Stimulated activated CD4-positive, alpha-beta T cell treated with anti-CD3 and anti-CD28 coated beads, Interleukin-4, amount 100 ng/mL, for 48 hours (primary cell): ENCODE measurements around the gene SENP1.

ENCODE experiments used
- DNase-seq, 2 donors: peaks; one replicate each; pipeline ENCODE4 v3.0.0-alpha.2; 2020; ENCODE audit warnings: low read depth in 2 of 2

Gene SENP1

DNA sequence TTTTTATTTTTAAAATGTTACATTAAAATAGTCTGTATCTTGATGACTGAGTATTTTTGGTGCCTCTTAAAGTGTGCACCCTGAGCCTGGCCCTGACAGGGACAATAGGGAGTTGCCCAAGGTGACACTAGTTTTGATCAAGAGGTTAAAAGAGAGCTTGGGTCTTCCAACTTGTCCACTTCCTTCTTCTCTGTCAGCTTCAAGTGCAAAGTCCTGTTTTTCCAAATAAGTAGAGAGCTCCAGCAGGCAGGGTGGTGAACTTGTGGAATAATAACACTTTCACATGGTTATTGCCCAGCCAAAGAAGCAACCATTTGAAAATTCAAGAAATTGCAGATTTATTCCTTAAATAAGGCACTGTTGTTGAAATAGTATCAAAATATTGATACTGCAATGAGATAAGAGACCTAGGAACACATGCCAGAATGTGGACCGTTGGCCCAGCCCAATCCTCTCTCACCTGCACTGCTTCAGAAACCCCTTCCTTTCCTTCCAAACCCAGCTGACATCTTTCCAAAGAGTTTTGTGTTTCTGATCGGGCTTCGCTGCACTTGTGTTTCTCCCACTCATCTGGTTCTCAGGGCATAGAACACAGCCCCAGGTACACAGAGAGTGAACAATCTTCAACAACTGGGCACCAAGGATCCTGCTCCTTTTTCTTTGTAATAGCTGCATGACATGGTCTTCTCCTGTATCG lies 87.8 kb downstream of the SENP1 start:
- no peak for DNase-seq

DNA sequence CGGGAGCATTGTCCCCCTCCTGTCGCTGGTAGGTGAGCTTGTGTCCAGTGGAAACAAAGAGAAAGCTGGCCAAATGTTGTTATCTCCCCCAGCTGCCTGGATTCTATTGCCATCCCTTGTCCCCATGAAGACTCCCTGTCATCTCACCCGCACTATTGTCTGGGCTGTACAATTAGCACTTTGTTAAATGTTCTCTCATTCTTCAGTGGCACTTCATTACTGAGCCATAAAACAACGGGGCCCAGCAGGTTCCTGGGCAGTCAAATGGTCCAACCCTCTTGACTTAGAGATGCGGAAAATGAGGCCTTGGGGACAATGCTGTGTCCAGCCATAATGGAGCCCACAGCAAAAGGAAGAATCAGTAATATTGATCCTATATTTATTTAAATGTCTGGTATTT lies 88.4 kb downstream of the SENP1 start:
- no peak for DNase-seq

DNA sequence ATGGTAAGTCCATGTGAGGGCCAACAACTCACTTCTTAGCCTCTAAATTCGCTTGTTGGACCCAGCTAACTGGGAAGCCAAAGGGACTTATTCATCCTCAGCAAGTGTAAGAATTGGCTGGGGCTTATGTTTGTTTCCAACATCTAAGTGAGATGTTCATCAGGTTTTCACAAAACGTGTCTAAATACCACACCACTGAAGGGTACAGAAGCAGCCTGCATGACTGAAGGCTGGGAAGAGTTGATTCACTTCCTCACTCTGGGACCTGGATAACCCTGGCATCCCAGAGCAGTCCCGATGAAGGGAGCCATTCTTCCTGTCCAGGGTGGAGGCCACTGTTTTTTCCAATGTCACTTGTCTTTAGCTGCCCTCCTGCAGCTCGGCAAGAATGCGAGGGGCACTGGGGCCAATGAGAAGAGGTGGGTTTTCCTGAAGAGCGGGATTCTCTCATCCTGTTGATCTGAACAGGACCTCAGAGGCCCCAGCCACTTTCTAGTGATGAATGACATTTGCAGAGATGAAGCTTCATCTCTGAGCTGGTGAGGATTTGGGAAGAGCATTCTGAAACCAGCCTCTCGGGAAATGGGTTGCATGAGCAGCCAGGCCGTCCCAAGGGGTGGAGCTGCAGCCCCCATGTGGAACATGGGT lies 89.4 kb downstream of the SENP1 start:
- no peak for DNase-seq

DNA sequence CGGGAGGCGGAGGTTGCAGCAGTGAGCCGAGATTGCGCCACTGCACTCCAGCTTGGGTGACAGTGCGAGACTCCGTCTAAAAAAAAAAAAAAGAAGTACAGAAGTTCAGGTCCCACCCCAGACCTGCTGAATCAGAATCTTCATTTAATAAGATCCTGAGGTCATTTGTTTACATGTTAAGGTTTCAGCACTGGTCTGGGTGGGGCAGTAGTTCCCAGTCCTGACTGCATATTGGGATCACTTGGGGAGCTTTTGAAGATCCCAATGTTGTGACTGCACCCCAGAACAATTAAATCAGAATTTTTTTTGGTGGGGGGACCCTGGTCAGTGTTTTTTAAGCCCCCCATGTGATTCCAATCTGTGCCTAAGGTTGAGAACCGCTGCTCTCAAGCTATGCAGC lies 89.9 kb downstream of the SENP1 start:
- no peak for DNase-seq

DNA sequence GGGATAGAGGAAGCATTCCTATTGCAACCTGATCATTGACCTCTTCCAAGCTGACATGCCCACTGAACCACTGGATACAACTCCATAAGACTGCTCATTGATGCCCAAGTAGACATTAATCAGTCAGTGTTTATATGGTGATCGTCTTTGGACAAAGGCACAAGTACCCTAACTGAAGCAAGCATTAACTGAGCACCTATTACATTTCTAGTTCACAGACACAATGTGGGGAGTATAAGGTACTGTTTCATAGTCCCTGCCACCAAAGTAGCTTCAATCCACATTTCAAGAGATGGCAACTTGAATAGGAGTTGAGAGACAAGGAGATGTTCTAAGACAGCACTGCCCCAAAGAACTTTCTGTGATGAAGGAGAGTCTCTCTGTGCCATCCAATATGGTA lies 90.8 kb downstream of the SENP1 start:
- DNase-seq = no peak

DNA sequence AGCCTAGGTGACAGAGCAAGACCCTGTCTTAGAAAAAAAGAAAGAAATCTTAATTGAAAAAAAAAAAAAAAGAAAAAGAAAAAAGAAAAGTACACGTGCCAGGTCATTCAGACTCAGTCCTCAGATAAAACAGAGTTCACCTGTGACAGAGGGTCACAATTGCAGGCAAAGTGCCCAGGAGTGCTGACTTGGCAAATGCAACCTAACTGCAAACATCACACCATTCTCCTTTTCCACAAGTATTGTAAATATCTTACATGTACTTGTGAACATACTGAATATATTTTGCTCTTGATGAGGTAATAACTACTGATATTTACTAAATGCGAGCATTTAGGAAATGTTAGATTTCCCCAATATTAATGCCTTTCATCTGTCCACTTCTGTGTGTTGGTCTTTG lies 92.6 kb downstream of the SENP1 start:
- DNase-seq = no peak

DNA sequence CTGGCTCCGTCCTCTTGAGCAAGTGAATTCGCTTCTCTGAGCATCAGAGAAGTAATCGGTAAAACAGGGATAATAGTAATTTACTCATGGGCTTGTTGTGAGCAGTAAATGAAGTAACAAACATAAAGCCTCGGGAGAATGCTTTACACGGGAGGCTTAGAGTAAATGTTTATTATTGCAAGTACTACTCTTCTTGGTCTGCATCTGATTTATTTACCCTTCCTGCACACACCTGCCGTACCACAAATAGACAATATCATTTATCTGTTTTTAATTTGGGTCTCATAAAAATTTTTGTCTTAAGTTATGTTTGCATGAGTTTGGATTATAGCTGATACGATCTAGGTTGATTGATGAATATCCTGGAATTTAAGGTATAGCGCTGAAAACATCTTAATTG lies 93.8 kb downstream of the SENP1 start:
- DNase-seq = no peak

DNA sequence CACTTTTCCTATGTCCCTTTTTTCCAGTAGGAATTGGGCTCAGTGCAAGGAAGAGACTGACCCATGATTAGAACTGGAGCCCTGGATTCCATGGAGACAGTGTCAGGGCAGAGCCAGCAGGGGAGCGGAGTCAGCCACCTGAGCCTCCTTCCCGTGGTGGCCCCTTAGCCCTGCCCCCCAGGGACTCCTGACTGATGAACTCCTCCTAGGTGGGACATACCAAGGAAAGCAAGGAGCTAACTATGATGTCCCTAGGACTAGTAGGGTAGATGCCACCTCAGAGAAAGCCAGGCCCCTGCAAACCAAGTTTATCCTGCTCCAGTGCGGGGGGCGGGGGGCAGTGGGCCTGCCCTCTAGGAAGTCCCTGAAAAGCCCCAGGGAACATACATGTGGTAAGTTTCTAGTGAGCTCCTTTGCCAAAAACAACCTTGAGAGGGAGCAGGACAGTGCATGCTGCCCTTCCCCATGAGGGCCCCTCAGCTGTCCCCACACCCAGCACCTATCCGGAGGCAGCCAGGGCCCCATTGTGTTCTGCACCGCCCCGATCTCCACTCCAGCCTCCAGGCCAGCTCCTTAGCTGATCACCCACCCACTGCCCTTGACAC lies 95.4 kb downstream of the SENP1 start:
- no peak for DNase-seq

DNA sequence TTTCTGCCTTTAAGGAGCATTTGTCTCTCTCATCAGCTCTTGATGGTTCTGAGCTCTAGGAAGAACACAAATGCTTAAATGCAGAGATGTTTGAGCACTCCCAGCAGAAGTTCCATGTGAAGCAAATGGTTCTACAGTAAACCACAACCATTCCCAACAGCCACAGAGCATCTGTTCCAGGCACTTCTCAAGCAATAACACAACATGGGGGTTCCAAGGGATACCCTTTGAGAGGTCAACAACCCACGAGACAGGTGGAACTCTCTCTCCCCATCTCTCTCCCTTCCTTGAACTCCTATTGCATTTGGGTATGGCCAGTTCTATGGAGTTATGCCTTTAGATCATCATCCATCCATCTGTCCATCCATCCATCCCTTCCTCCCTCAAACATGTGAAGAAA lies 96.4 kb downstream of the SENP1 start:
- DNase-seq = no peak

DNA sequence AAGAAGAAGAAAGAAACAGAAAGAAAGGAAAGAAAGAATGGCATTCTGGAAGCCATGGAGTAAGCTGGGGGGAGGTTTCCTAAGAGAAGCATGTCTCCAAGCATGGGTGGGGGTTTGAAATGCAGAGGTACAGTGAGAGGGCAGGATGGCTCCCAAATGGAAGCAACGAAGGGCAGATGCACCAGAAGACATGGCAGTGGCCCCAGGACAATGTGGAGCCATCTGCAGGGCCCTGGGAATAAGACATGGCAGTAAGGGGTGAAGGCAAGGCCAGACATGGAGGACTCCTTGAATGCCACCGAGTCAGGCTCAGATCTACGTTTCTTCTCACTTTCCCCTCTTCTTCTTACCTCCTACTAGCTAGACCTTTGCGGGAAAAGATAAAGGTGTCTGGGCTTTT lies 96.9 kb downstream of the SENP1 start:
- DNase-seq = no peak

DNA sequence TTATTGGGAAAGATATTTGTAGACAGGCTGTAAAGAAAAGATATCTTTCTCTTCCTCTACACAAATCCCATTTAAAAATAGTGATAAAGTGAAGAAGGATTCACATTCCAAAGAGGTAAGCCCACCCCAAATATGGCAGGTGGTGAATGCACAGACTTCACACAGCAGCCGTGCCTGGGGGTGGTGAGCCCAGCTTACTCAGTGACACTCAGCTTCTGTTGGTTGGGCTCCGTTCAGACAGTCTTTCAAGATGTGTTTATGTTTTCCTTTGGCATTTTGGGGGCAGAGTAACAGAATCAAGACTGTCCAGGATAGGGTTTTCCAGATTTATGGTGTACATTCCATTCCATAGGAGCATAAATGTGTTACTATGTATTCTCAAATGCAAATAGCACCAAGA lies 97.5 kb downstream of the SENP1 start:
- no peak for DNase-seq

DNA sequence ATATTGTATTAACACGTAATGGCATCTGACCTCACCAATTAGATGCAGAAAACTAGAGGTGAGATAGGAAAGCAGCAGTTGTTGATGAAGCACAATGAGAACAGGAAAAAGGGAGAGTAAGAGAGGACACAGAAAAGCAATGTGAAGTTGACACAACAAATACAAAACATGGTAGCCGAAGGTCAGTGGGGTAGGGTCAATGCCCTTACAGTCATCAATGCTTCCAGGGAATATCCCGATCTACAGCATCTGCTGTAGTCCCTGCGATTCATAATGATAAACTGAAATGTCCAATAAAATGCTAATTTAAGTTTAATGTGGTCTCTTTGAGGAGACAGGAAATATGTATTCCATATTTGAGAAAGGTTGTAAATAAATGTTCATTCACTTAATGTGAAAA lies 98.7 kb downstream of the SENP1 start:
- DNase-seq = no peak

DNA sequence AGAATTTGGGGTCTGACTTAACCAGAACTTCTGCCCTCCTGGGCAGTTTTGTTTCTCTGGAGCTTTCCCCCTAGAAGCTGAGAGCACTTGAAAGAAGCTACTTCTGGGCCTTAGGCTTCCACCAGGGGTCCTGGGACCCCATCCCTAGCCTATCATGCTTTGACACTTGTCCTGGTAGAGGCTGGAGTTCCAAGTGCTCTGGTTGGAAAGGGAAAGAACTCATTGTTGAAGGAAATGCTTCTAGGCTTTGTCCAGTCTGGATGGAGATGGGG lies 100.2 kb downstream of the SENP1 start:
- DNase-seq = no peak

DNA sequence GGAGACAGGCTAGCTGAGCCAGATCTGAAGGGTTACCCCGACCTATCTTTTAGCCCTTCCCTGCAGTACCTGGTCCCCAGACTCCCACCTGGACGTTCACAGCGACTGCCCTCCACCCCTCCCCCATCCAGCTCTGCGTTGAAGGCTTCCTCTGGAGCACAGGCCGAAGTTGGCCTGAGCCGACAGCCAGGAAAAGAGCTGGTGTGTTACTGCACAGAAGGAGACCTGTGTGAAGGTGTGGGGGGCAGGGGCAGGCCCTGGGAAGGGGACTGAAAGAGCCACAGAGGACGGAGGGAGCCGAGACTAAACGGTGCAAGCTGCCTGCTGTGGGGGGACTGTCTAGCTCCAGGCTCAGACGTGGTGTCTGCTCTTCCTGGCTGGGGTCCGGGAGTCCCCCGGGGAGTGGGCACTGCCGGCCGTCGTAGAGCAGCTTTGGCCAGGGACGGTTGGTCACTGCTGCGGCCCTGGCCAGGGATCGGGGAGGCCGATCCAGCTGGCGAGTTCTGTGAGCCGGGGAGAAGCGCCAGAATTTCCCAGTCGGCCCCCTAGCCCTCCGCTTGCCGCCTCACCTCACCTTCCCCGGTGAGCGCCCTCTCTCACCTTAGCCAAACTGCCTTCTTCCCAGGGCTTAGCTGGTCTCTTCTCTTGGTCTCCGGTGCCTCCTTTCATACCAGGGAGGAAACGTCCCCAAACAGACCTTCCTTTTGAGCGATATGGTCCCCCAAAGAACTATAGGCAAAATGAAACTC lies 100.7 kb downstream of the SENP1 start:
- no peak for DNase-seq

DNA sequence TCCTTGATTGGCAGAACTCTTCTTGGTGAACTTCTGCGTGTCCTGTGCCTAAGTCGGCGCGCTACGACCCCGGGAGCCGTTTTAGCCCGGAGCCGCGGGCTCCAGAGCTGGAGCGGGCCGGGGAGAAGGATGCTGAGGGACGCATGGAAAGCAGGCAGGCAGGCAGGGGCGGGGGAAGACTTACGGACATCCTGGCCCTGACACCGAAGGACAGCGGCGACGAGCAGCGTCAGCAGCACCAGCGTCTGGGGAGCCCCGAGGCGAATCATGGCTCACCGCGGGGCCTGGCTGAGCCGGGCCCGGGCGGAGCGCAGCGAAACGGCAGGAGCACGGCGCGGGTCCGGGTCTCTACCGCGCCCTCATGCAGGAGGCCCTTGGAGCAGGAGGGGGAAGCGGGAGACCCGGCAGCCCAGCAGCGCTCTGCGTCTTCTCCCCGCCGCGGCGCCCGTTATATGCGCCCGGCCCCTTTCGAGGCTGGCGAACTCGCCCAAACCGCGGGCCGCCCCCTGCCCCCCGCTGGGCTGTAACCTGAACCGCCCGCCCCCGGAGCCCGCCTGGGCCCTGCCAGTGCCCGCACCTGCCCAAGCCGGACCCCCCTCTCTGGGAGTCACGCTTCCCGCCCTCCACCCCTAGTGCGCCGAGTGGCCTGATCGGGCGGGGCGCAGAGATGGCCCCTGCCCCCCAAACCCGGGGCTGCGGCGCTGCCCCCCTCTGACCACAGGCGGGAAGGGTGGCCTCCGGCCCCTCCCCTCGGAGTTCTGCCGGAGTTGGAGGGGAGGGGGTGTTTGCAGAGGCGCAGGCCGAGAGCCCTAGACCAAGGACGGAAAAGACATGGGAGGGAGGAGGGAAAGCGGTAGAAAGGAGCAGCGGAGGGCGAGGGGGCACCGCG lies 101.6 kb downstream of the SENP1 start, which contains the start of gene COL2A1:
TSS of gene COL2A1 (minus strand) at position 424 of the 889 bp plus-strand sequence. CDS start at position 269, 155 bp downstream.
- no peak for DNase-seq

DNA sequence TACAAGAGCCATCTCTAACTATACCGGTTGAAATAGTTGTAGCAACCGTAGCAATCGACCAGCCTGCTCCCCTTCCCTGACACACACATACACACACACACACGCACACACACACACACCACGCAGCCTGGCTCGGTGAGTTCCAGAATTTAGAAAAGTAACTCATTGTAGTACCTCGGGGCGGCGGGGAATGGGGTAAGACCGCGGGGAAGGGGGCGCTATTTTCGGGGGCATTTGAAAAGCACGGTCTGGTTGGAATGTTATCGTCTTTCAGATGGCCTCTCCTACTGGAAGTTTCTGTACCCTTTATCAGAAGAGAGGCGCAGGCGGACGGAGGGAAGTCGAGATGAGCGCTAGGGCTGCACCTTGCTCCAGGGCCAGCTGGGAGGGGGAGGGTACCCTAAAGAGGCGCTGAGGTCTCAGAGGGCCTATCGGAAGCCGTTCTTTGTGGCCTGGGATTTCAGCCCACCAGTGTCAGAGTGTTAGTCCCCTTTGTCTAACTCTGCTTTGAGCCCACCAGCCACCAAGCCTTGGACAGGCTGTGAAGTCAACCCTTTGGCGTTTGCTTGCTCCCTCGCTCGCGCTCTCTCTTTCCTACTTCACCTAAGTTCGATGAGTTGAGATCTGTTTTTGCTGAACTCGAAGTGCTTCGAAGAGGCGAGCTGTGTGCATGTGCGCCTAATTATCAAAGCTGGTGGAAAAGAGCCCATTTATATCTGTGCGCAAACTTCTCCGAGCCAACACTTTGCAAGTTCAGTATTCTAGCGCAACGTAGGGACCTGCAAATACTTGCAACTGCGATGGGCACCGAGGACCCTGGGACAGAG lies 102.4 kb downstream of the SENP1 start:
- DNase-seq = peak in 1 of 2 donors; percentile 15

DNA sequence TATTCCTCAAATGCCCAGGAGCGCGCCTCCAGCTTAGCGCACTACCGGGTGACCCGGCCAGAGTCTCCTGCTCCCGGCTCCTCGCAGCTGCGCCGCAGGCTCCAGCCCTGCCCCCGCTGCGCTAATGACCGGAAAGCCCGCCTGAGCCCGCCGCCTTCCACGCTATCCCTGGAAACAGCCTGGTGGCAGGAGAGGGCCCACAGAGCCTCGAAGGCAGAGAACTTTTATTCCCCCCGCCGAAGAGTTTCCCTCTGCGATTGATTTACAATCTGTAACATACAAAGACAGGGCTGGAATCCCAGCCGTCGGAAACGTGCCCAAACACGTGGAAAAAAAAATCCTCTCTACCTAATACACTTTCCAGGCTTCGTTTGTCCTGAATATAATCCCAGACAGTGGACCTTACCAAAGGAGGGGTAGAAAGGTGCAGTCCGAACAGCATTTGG lies 103.1 kb downstream of the SENP1 start:
- DNase-seq = no peak

DNA sequence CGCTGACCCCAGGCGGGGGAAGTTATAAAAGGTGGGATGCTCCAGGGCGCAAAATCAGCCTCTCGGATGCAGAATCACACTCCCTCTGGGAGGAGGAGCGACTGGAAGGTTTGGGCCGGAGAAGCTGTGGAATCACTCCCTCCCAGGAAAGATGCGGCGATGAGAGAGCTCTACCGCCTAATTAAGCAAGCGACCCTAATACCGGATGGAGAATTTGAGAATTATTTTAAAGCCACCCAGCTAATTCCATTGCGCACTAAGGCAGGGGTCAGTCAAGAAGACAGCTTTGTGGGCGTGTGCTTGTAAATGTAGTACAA lies 103.5 kb downstream of the SENP1 start:
- DNase-seq = no peak

DNA sequence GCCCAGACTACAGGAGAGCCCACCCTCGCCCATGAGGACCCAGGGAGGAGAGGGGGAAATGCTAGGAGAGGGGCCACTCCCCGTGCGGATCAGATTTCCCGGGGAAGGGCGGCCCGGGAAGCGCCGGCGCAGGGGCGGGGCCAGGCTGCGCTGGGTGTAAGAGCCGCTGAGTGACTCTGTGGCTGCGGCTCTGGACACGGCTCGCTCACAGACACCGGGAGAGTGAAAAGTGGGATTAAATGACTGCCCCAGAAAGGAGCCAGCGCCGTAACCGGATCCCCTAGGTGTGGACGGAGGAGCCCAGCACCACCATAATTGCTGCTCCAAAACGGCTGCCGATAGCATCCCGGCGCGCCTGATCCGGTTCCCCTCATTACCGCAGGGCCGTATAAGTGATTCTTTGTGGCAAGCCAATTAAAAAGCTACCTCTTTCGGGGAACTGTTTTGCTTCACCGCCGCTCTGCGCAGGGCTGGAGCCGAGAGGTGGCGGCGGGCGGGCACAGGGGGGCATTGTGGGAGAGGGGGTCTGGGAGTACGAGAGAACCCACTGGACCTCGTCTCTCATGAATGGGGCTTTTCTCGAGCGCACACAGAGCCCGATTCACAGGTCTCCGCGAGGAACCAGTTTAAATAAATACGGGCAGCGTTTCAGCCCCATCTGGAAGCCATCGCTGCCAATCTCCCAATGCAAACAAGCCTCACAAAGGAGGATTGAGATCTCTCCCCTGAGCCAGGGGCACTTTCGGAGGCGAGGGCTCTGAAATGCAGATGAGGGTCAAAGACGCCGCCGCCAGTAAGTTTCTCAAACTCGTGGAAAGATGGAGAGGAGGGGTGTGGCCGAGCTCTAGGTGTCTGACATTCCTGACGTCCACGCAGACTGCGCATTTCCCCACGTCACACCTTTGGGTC lies 104.1 kb downstream of the SENP1 start:
- no peak for DNase-seq
